Skeletal muscle tissue (tissue), 4 donors: Measurements from ENCODE around the gene LRRC4. TPM values are rescaled to one million over a fixed set of nuclear protein-coding genes. Genes with fewer than 3 reads are reported as not detected.

Experiments
- H3K27ac ChIP-seq: one replicate; pipeline ENCODE4 v1.7.0; 2013; ENCODE audit warnings: mild to moderate bottlenecking, low read depth, low read length, inconsistent platforms
- H3K27me3 ChIP-seq, 3 donors: one replicate each; pipeline ENCODE4 v1.7.0; 2013; ENCODE audit warnings: low read length in 3 of 3; ENCODE audit not compliant: control insufficient read depth in 3 of 3, insufficient read depth in 3 of 3
- H3K36me3 ChIP-seq, 3 donors: one replicate each; pipeline ENCODE4 v1.7.0; 2013; ENCODE audit warnings: low read length in 3 of 3; ENCODE audit not compliant: control insufficient read depth in 3 of 3, insufficient read depth in 3 of 3
- H3K4me1 ChIP-seq, 3 donors: one replicate each; pipeline ENCODE4 v1.7.0; 2013; ENCODE audit warnings: low read length in 3 of 3, mild to moderate bottlenecking in 3 of 3; ENCODE audit not compliant: control insufficient read depth in 3 of 3, insufficient read depth in 3 of 3
- H3K4me3 ChIP-seq, 3 donors: one replicate each; pipeline ENCODE4 v1.7.0; 2013; ENCODE audit warnings: low read length in 3 of 3
- H3K9ac ChIP-seq, 3 donors: one replicate each; pipeline ENCODE4 v1.7.0; 2013; ENCODE audit warnings: low read length in 3 of 3, mild to moderate bottlenecking in 3 of 3, moderate library complexity in 2 of 3, low read depth in 1 of 3
- H3K9me3 ChIP-seq, 3 donors: one replicate each; pipeline ENCODE4 v1.7.0; 2013; ENCODE audit warnings: low read length in 3 of 3; ENCODE audit not compliant: control insufficient read depth in 3 of 3
- total RNA-seq: library from RNA; depleted of rRNA; stranded (reverse); fragments of >200 nt; gene quantifications from one replicate; pipeline ENCODE4 v1.2.3, GENCODE V29; 2014
- donor health status: Osteomylitis.

The LRRC4 gene
- total RNA-seq, 1 donor from 2014 or later: 1.0 TPM

GRCh38 chr7:128045158-128045557 is 13.9 kb upstream of the LRRC4 start:
- H3K9ac ChIP-seq: no peak overlapping the region
- H3K4me3 ChIP-seq: no peak overlapping the region
- no peak overlapping the region for H3K27ac ChIP-seq
- H3K9me3 ChIP-seq: no peaks in the 10 kb centered on the region
- no peaks in the 10 kb centered on the region for H3K36me3 ChIP-seq
- H3K27me3 ChIP-seq: no peaks in the 10 kb centered on the region
- peaks cover 0 to 2% (median 0%) of the 10 kb centered on the region in 3 donors for H3K4me1 ChIP-seq

- Histone ChIP-seq H3K9ac (no peak overlapping the region), H3K27ac (no peak overlapping the region), H3K4me1 (peaks cover 0 to 2% (median 0%) of the 10 kb centered on the region in 3 donors), H3K27me3 (no peaks in the 10 kb centered on the region), H3K36me3 (no peaks in the 10 kb centered on the region), H3K4me3 (no peak overlapping the region), H3K9me3 (no peaks in the 10 kb centered on the region)
Measured at GRCh38 chr7:128044064-128044463, 12.8 kb upstream of the LRRC4 start.

DNA sequence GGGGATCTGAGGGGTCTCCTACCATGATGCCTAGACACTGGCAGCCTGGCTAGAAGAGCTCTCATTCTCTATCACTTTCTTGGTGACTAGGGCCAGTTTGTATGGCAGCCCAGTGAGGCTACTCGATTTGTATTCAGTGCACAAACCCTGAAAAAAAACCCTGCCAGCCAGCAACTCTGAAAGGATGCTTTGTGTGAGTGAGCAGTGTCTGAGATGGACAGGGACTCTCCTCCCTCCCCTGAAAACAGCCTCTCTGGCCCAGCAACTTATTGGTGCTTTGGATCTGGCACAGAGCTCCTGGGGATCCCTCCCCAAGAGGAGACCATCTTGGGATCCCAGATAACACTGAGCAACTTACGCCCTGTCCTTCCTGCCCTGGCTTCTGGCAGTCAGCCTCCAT is 10.8 kb upstream of the LRRC4 start:
- no peaks in the 10 kb centered on the region for H3K9me3 ChIP-seq
- H3K4me1 ChIP-seq: peaks cover 0 to 2% (median 0%) of the 10 kb centered on the region in 3 donors
- no peak overlapping the region for H3K9ac ChIP-seq
- H3K4me3 ChIP-seq: no peak overlapping the region
- no peaks in the 10 kb centered on the region for H3K36me3 ChIP-seq
- H3K27ac ChIP-seq: no peak overlapping the region
- no peaks in the 10 kb centered on the region for H3K27me3 ChIP-seq

GRCh38 chr7:128041203-128041602 is 10.0 kb upstream of the LRRC4 start:
- no peak overlapping the region for H3K9ac ChIP-seq
- no peak overlapping the region for H3K4me3 ChIP-seq
- H3K36me3 ChIP-seq: no peaks in the 10 kb centered on the region

DNA sequence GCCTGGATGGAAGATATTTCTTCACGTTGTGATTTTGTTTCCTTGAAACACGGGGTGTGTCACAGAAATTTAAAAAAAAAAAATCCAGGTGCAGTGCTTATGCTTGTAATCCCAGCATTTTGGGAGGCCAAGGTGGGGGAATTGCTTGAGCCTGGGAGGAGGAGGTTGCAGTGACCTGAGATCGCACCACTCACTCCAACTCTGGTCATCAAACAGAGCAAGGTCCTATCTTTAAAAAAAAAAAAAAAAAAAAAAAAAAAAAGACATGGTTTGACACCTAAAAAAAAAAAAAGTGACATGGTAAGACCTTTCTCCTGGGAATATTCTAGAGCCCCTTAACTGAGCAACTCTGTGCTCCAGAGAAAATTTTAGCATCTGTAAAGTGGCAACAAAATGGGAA is 9.0 kb upstream of the LRRC4 start:
- H3K4me1 ChIP-seq: peaks cover 0 to 2% (median 0%) of the 10 kb centered on the region in 3 donors
- H3K9ac ChIP-seq: no peak overlapping the region
- H3K36me3 ChIP-seq: no peaks in the 10 kb centered on the region
- H3K27me3 ChIP-seq: no peaks in the 10 kb centered on the region
- H3K4me3 ChIP-seq: no peak overlapping the region
- H3K9me3 ChIP-seq: no peaks in the 10 kb centered on the region
- no peak overlapping the region for H3K27ac ChIP-seq

More at GRCh38 chr7:128041203-128041602, 10.0 kb upstream of the LRRC4 start:
- Histone ChIP-seq H3K27me3 (no peaks in the 10 kb centered on the region), H3K27ac (no peak overlapping the region), H3K4me1 (peaks cover 0 to 2% (median 0%) of the 10 kb centered on the region in 3 donors), H3K9me3 (no peaks in the 10 kb centered on the region)

DNA sequence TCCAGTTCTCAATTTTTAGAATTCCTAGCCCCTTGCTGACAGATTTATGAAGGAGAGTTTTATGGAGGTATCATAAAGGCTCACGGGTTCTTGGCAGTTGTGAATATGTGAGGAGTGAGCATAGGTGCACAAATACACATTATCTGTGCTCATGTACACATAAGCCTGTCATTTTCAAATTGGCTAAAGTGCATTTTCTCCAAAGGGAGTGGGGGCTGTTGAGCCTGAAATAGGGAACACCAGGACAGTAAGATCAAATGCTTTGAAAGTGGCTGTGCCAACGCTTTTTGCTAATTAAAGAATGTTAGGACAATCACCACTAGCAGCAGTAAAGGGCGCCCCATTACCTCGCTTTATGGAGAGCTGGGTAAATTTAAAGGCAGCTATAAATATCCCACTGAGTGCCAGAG is 8.3 kb upstream of the LRRC4 start:
- Histone ChIP-seq H3K4me1 (peaks cover 0 to 5% (median 0%) of the 10 kb centered on the region in 3 donors), H3K4me3 (no peak overlapping the region), H3K36me3 (no peaks in the 10 kb centered on the region), H3K27ac (no peak overlapping the region), H3K9me3 (no peaks in the 10 kb centered on the region), H3K27me3 (no peaks in the 10 kb centered on the region), H3K9ac (no peak overlapping the region)

- Histone ChIP-seq H3K27me3 (no peaks in the 10 kb centered on the region), H3K4me3 (no peak overlapping the region), H3K27ac (no peak overlapping the region), H3K4me1 (peaks cover 0 to 7% (median 0%) of the 10 kb centered on the region in 3 donors), H3K9ac (no peak overlapping the region), H3K9me3 (no peaks in the 10 kb centered on the region), H3K36me3 (no peaks in the 10 kb centered on the region)
Measured at GRCh38 chr7:128037880-128038619, 6.8 kb upstream of the LRRC4 start.

- no peaks in the 10 kb centered on the region for H3K36me3 ChIP-seq
- no peak overlapping the region for H3K27ac ChIP-seq
- H3K27me3 ChIP-seq: no peaks in the 10 kb centered on the region
Measured at GRCh38 chr7:128037081-128037480, 5.8 kb upstream of the LRRC4 start.

DNA sequence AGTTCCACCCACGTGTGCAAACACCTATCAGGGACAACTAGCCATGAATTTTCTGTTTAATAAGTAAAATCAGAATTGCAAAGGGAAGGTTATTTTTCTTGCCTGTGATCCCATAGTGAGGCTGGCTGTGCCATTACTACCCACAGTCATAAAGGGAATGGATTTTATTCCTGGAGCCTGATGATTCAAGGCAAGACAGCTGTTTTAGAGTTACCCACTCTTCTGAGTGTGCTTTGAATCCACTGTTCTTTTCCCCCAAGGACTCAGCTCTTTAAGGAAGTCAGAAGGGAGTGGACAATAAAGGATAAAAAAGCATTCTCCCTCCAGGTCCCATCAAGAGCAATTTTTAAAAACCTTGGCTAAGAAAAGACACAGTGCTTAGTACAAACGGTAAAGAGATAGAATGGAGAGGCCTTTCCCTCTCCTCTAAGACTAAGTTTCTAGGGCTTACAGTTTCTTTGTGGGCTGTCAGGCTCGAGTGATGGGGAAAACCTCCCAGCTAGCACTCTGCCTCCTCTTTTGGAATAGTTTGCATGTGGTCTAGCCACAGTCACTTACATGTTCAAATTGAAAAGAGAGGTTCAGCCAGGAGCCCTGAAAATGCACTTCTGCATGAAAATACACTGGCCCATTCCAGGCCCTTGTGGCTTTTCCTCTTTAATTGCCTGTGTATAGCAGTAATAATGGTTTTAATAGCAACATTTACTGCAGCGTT is 5.1 kb upstream of the LRRC4 start:
- H3K27ac ChIP-seq: no peak overlapping the region
- no peak overlapping the region for H3K9ac ChIP-seq
- H3K4me3 ChIP-seq: no peak overlapping the region
- H3K9me3 ChIP-seq: no peaks in the 10 kb centered on the region
- H3K27me3 ChIP-seq: no peaks in the 10 kb centered on the region
- H3K36me3 ChIP-seq: no peaks in the 10 kb centered on the region
- peaks cover 4 to 7% (median 4%) of the 10 kb centered on the region in 3 donors for H3K4me1 ChIP-seq

More at GRCh38 chr7:128037081-128037480, 5.8 kb upstream of the LRRC4 start:
- Histone ChIP-seq H3K4me1 (peaks cover 3 to 4% (median 4%) of the 10 kb centered on the region in 3 donors), H3K9me3 (no peaks in the 10 kb centered on the region), H3K4me3 (no peak overlapping the region), H3K9ac (no peak overlapping the region)

DNA sequence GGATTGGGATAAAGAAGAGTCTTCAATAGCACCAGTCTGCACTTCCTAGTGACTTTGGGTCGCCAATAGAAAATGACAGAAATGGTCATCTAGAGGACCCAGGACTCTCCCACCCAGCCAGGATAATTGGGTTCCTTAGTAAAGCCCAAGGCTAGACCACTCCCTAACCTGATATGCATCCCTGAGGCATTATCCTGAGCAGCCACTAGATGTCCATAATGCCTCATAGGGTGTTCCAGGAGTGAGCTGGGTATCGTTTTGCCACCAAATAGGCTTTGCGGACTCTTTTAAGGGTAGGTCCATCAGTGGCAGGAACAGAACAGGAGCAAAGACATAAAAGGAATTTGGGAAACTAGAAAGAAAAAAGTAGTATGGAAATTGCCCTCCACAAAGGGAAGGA is 4.5 kb upstream of the LRRC4 start:
- no peaks in the 10 kb centered on the region for H3K36me3 ChIP-seq
- no peaks in the 10 kb centered on the region for H3K9me3 ChIP-seq
- H3K27ac ChIP-seq: no peak overlapping the region
- H3K27me3 ChIP-seq: peaks cover 0 to under 1% (median 0%) of the 10 kb centered on the region in 3 donors
- no peak overlapping the region for H3K4me3 ChIP-seq
- H3K4me1 ChIP-seq: peaks cover 5 to 7% (median 5%) of the 10 kb centered on the region in 3 donors
- H3K9ac ChIP-seq: no peak overlapping the region
